RWPE2 (cell line): ENCODE measurements around the gene PHLPP2.

Experiments used
- ATAC-seq: fragments of 200-7000 bp; cut with Tn5 transposase; 3 replicates; pipeline ENCODE4 v1.9.1; 2021; ENCODE audit warnings: low read depth
- DNase-seq: peaks from one replicate; pipeline ENCODE4 v3.0.0-alpha.2; 2020; ENCODE audit warnings: low spot score
- H3K27ac ChIP-seq: fragments of 450-650 bp; 2 replicates; pipeline ENCODE4 v1.5.1; 2017; ENCODE audit warnings: mild to moderate bottlenecking; ENCODE audit not compliant: poor library complexity, severe bottlenecking
- H3K27me3 ChIP-seq: fragments of 250-450 bp; sonication (Bioruptor Pico); 2 replicates; pipeline ENCODE4 v1.5.1; 2021; ENCODE audit warnings: mild to moderate bottlenecking, moderate library complexity; ENCODE audit not compliant: insufficient read depth, poor library complexity, severe bottlenecking
- H3K36me3 ChIP-seq: fragments of 250-450 bp; sonication (Bioruptor Pico); 2 replicates; pipeline ENCODE4 v1.5.1; 2020; ENCODE audit warnings: low read depth, mild to moderate bottlenecking, moderate library complexity
- H3K4me1 ChIP-seq: fragments of 250-450 bp; sonication (Bioruptor Pico); 2 replicates; pipeline ENCODE4 v1.5.1; 2021; ENCODE audit warnings: mild to moderate bottlenecking, moderate library complexity; ENCODE audit not compliant: insufficient read depth, poor library complexity, severe bottlenecking
- H3K4me3 ChIP-seq: fragments of 250-450 bp; sonication (Bioruptor Pico); 2 replicates; pipeline ENCODE4 v1.5.1; 2021; ENCODE audit warnings: mild to moderate bottlenecking, moderate library complexity; ENCODE audit not compliant: severe bottlenecking
- H3K9me3 ChIP-seq: fragments of 250-450 bp; sonication (Bioruptor Pico); 2 replicates; pipeline ENCODE4 v1.5.1; 2021; ENCODE audit warnings: mild to moderate bottlenecking, moderate library complexity; ENCODE audit not compliant: severe bottlenecking
- CTCF ChIP-seq: fragments of 450-650 bp; IDR thresholded peaks from one replicate; pipeline ENCODE4 v1.5.1; 2017; ENCODE audit warnings: mild to moderate bottlenecking, moderate library complexity; ENCODE audit not compliant: poor library complexity, severe bottlenecking

Gene PHLPP2

GRCh38 chr16:71635632-71636031, 88.9 kb downstream of the PHLPP2 start:
- H3K36me3 ChIP-seq: peaks cover 24% of the 10 kb centered on the region
- TF ChIP-seq CTCF: no peak
- H3K4me1 ChIP-seq: no peaks in the 10 kb centered on the region
- H3K27me3 ChIP-seq: no peaks in the 10 kb centered on the region
- H3K4me3 ChIP-seq: no peak overlapping the region
- no peak for DNase-seq
- H3K9me3 ChIP-seq: no peaks in the 10 kb centered on the region
- ATAC-seq: no peak
- no peak overlapping the region for H3K27ac ChIP-seq

GRCh38 chr16:71631776-71632175, 92.7 kb downstream of the PHLPP2 start:
- Histone ChIP-seq H3K27ac (no peak overlapping the region), H3K4me1 (no peaks in the 10 kb centered on the region), H3K4me3 (no peak overlapping the region), H3K36me3 (peaks cover 22% of the 10 kb centered on the region), H3K9me3 (no peaks in the 10 kb centered on the region), H3K27me3 (no peaks in the 10 kb centered on the region)
- no peak for ATAC-seq
- TF ChIP-seq CTCF: no peak
- DNase-seq: no peak

GRCh38 chr16:71630808-71631207, 93.7 kb downstream of the PHLPP2 start:
- ATAC-seq: no peak

GRCh38 chr16:71629278-71630016, 95.1 kb downstream of the PHLPP2 start:
- Histone ChIP-seq H3K27ac (no peak overlapping the region), H3K36me3 (peaks cover 22% of the 10 kb centered on the region), H3K4me3 (no peak overlapping the region), H3K4me1 (no peaks in the 10 kb centered on the region), H3K27me3 (no peaks in the 10 kb centered on the region), H3K9me3 (no peaks in the 10 kb centered on the region)
- DNase-seq: no peak
- no peak for TF ChIP-seq CTCF
- ATAC-seq: no peak

More at GRCh38 chr16:71630808-71631207, 93.7 kb downstream of the PHLPP2 start:
- DNase-seq: no peak
- H3K4me3 ChIP-seq: no peak overlapping the region
- H3K36me3 ChIP-seq: peaks cover 22% of the 10 kb centered on the region
- H3K27me3 ChIP-seq: no peaks in the 10 kb centered on the region
- H3K4me1 ChIP-seq: no peaks in the 10 kb centered on the region
- TF ChIP-seq CTCF: no peak
- H3K27ac ChIP-seq: no peak overlapping the region
- no peaks in the 10 kb centered on the region for H3K9me3 ChIP-seq

- DNase-seq: no peak
- no peak for ATAC-seq
- H3K4me3 ChIP-seq: no peak overlapping the region
- no peak for TF ChIP-seq CTCF
- no peaks in the 10 kb centered on the region for H3K4me1 ChIP-seq
- H3K9me3 ChIP-seq: no peaks in the 10 kb centered on the region
- H3K27ac ChIP-seq: no peak overlapping the region
- H3K36me3 ChIP-seq: peaks cover 22% of the 10 kb centered on the region
- no peaks in the 10 kb centered on the region for H3K27me3 ChIP-seq
Measured at GRCh38 chr16:71628810-71629209, 95.7 kb downstream of the PHLPP2 start.
